Mucosa of rectum (tissue), 2 donors: ENCODE data around the gene ZNF827.

Experiments
- H3K27ac ChIP-seq, 2 donors: one replicate each; pipeline ENCODE4 v1.7.0; 2013; ENCODE audit warnings: inconsistent platforms in 2 of 2, low read depth in 2 of 2, low read length in 2 of 2
- H3K27me3 ChIP-seq, 2 donors: one replicate each; pipeline ENCODE4 v1.7.0; 2013; ENCODE audit warnings: low read length in 2 of 2; ENCODE audit not compliant: control insufficient read depth in 2 of 2, insufficient read depth in 2 of 2
- H3K36me3 ChIP-seq, 2 donors: one replicate each; pipeline ENCODE4 v1.7.0; 2013; ENCODE audit warnings: low read length in 2 of 2; ENCODE audit not compliant: control insufficient read depth in 2 of 2, insufficient read depth in 2 of 2
- H3K4me1 ChIP-seq, 2 donors: one replicate each; pipeline ENCODE4 v1.7.0; 2013; ENCODE audit warnings: low read length in 2 of 2, mild to moderate bottlenecking in 1 of 2; ENCODE audit not compliant: control insufficient read depth in 2 of 2, insufficient read depth in 2 of 2
- H3K4me3 ChIP-seq, 2 donors: one replicate each; pipeline ENCODE4 v1.7.0; 2013; ENCODE audit warnings: low read length in 2 of 2
- H3K9ac ChIP-seq, 2 donors: one replicate each; pipeline ENCODE4 v1.7.0; 2013; ENCODE audit warnings: low read length in 2 of 2, low read depth in 1 of 2, mild to moderate bottlenecking in 1 of 2
- H3K9me3 ChIP-seq, 2 donors: one replicate each; pipeline ENCODE4 v1.7.0; 2013; ENCODE audit warnings: low read length in 2 of 2; ENCODE audit not compliant: control insufficient read depth in 2 of 2
- donor health status: healthy.
- donor health status: Normal muscosa, but diverticular disease.

Gene ZNF827

DNA sequence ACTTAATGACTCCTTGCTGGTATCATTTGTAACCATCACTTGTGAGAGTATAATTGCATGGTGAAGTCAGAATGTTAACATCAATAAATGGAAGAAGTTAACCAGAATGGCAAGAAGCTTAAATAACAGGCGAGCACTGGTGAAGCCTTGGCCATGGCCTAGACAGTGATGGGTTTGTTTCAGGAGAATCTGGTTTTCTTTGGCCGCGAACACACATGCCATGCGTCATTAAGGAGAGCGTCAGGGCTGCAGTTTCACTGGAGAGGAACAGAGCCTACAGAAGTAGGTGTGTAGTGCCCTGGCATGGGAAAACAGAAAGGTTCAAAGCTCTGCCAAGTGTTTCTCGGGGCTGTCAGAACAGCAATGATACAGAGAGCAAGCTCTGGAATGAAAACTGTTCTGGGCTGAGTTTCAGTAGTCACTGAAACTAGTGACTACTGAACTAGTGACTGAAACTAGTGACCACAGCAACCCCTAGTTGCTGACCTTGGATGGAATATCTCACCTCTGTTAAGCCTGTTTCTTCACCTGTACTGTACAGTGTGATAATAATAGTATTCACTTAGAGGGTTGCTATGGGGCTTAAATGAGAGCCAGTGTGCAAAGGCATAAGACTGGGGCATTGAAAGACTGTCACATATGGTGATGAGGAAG lies 164.9 kb downstream of the ZNF827 start:
- no peaks in the 10 kb centered on the region for H3K27me3 ChIP-seq
- H3K4me3 ChIP-seq, result no peak overlapping the region
- H3K27ac ChIP-seq, result no peak overlapping the region
- H3K36me3 ChIP-seq, result peaks cover 16 to 32% of the 10 kb centered on the region in 2 donors
- no peaks in the 10 kb centered on the region for H3K9me3 ChIP-seq
- no peak overlapping the region for H3K9ac ChIP-seq
- no peaks in the 10 kb centered on the region for H3K4me1 ChIP-seq

DNA sequence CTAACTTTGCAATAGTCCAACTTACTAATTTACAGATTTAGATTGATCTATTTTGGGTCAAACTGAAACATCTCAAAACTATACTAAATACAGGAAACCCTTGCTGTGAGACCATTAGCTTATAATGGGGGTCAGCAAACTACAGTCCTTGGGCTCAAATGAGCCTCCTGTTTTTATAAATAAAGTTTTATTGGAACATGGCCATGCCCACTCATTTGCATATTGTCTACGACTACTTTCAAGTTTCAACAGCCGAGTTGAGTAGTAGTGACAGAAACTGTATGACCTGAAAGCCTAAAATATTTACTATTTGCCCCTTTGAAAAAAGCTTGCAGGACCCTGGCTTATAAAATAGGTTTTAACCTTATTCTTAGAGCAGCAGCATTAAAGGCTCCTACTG lies 166.3 kb downstream of the ZNF827 start:
- peaks cover 16 to 28% of the 10 kb centered on the region in 2 donors for H3K36me3 ChIP-seq
- no peaks in the 10 kb centered on the region for H3K9me3 ChIP-seq
- H3K4me3 ChIP-seq, result no peak overlapping the region
- no peak overlapping the region for H3K27ac ChIP-seq
- H3K27me3 ChIP-seq, result no peaks in the 10 kb centered on the region
- H3K9ac ChIP-seq, result no peak overlapping the region
- H3K4me1 ChIP-seq, result no peaks in the 10 kb centered on the region

DNA sequence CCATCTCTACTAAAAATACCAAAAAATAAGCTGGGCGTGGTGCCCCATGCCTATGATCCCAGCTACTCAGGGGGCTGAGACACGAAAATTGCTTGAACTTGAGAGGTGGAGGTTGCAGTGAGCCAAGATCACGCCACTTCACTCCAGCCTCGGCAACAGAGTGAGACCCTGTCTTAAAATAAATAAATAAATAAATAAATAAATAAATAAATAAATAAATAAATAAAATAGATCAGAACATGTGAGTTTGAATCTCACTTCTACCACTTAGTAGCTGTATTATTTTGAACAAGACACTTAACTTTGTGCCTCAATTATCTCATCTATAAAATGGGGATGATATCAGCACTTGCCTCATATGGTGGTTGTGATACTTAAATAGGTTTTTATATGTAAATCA lies 168.5 kb downstream of the ZNF827 start:
- Histone ChIP-seq H3K9me3 (no peaks in the 10 kb centered on the region), H3K36me3 (peaks cover 18 to 34% of the 10 kb centered on the region in 2 donors), H3K27ac (no peak overlapping the region), H3K4me3 (no peak overlapping the region), H3K4me1 (no peaks in the 10 kb centered on the region), H3K27me3 (no peaks in the 10 kb centered on the region), H3K9ac (no peak overlapping the region)

DNA sequence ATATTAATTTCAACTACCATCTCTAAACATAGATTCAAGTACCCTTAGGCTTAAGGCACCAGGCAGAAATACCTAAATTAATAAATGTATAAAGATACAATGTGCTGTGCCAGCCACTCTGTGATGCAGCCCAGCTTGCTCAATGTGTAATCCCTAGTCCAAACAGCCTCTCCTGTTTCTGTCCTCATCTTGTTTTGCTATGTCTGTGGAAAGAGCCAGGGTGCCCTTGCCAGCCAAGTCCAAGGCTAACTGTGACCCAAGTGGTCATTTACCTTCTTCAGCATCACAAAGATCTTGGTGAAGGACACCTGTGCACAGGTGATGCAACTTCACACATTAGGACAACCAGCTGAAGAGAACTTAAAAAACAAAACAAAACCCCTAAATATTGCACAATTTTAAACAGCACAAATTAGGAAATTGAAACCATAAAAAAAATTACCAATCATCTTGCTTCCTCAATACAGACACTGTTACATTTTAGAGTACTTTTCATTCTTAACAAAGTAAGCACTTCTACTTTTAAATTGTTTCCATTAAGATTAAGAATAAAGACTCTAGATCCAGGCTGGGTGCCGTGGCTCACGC lies 169.1 kb downstream of the ZNF827 start:
- H3K27me3 ChIP-seq, result no peaks in the 10 kb centered on the region
- H3K4me1 ChIP-seq, result no peaks in the 10 kb centered on the region
- H3K36me3 ChIP-seq, result peaks cover 24 to 34% of the 10 kb centered on the region in 2 donors
- no peak overlapping the region for H3K9ac ChIP-seq
- H3K9me3 ChIP-seq, result no peaks in the 10 kb centered on the region
- no peak overlapping the region for H3K4me3 ChIP-seq
- H3K27ac ChIP-seq, result no peak overlapping the region

DNA sequence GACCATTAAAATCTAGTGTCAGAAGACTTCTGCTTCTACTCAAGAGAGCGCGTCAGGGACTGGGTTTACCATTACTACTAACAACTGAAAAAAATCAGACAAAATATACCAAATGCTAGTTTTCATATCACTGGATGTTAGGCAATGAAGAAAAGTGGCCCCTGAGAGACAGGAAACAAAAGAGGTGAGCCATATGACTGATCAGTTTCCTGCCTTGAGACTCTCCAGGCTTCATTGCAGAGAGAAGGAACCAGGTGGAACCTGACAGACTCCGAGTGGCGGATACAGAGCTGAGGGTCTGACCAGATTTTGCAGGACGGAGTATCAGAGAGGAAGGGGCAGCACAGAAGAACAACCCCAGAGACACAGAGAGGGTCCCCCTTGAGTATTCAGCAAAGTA lies 172.3 kb downstream of the ZNF827 start:
- H3K27me3 ChIP-seq, result no peaks in the 10 kb centered on the region
- no peak overlapping the region for H3K4me3 ChIP-seq
- H3K9ac ChIP-seq, result no peak overlapping the region
- no peak overlapping the region for H3K27ac ChIP-seq
- no peaks in the 10 kb centered on the region for H3K4me1 ChIP-seq
- no peaks in the 10 kb centered on the region for H3K9me3 ChIP-seq
- H3K36me3 ChIP-seq, result peaks cover 26 to 41% of the 10 kb centered on the region in 2 donors

DNA sequence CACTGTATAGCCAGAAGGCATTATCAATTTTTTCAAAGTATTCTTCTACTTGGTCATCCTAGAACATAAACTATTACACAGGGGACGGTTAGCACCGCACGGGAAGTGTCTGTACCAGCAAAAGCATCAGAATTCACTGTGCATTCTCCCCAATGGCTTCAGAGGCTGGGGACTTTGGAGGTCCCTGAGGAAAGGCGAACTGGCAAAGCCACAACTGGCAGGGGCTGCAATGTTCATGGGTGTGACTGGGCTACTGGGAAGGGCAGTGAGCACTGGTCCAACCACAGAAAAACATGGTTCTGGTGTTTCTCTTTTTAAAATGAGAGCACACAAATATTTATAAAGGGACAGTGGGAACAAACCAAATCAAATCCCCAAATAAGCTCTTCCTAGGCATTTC lies 175.2 kb downstream of the ZNF827 start:
- Histone ChIP-seq H3K27ac (no peak overlapping the region), H3K9ac (no peak overlapping the region), H3K4me1 (no peaks in the 10 kb centered on the region), H3K27me3 (no peaks in the 10 kb centered on the region), H3K4me3 (no peak overlapping the region), H3K36me3 (peaks cover 36 to 56% of the 10 kb centered on the region in 2 donors), H3K9me3 (no peaks in the 10 kb centered on the region)

DNA sequence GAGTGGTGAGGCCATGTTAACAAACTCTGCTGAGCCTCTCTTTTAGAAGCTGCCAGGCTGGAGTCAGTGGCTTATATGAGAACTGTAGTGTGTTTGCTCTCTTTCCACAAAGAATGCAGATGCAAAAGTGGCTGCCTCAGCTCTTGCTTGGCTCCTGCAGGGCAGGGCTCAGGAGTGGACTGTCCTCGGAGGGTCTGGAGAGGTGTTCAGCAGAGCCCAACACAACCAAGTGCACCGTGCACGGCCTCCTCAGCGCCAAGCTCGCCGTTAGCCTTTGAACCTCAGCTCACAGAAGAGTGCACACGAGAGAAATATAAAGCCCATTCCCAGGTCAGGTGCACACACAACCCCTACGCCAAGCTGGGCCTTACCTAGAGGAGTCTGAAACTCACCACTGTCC lies 175.9 kb downstream of the ZNF827 start:
- Histone ChIP-seq H3K27me3 (no peaks in the 10 kb centered on the region), H3K4me3 (no peak overlapping the region), H3K9me3 (no peaks in the 10 kb centered on the region), H3K27ac (no peak overlapping the region), H3K36me3 (peaks cover 36 to 56% of the 10 kb centered on the region in 2 donors), H3K4me1 (no peaks in the 10 kb centered on the region), H3K9ac (no peak overlapping the region)

DNA sequence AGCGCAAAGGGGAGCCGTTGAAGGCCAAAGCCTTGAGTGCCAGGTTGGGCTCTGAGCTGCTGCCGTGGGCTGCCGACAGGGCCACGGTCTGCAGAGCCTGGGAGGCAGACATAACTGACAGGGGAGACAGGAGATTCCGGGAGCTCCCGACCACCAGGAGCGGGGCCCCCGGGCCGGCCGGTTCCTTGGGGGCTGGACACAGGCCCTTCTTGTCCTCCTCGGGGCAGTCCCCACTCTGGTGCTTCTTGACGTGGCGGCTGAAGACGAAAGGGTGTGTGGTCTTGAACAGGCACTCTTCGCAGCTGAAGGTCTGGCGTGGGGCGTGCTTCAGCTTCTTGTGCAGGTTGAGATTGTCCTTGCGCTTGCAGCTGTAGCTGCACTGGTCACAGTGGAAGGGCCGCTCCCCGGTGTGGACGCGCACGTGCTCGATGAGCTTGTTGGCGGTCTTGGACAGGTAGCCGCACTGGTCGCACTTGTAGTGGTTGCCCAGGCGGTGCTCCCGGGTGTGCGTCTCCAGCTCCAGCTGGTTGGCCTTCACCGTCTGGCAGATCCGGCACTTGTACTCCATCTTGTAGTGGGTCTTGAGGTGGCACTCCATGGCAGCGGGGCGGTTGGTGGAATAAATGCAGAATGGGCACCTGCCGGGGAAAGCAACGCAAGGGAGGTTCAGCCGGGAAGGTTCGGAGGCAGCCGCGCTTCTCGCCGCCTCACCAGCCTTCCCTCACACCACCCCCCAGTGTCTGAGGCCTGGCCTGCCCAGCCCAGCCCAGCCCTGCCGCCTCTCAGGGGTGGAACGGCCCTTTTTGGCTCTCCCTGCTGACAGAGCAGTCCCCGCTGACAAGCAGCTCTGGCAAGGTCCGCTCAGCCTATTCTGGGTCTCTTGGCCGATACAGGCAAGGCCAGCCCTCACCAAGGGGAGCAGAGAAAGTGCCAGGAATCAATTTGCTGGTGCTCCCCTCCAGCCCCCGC lies 177.4 kb downstream of the ZNF827 start:
- H3K27me3 ChIP-seq, result no peaks in the 10 kb centered on the region
- no peaks in the 10 kb centered on the region for H3K9me3 ChIP-seq
- no peak overlapping the region for H3K4me3 ChIP-seq
- H3K36me3 ChIP-seq, result peaks cover 36 to 52% of the 10 kb centered on the region in 2 donors
- H3K4me1 ChIP-seq, result no peaks in the 10 kb centered on the region
- H3K9ac ChIP-seq, result no peak overlapping the region
- no peak overlapping the region for H3K27ac ChIP-seq

DNA sequence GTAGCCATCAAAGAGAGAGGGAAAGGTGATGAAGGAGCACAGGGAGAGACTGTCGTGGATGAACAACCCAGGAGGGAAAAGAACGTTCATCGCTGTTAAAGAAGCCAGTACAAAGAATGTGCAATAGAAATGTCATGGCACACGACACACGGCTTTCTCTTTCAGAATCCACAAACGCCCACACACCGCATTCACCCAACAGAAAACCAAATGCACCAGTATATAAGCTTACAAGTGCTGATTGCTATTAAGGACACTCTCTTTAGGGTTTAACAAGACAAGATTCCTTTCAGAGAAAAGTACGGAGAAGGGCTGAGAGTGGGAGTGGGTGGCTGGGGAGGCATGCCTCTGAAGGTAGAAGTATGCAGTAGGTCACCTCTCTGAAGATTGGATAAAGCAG lies 178.4 kb downstream of the ZNF827 start:
- Histone ChIP-seq H3K36me3 (peaks cover 29 to 44% of the 10 kb centered on the region in 2 donors), H3K9me3 (no peaks in the 10 kb centered on the region), H3K27ac (no peak overlapping the region), H3K4me3 (no peak overlapping the region), H3K27me3 (no peaks in the 10 kb centered on the region), H3K4me1 (no peaks in the 10 kb centered on the region), H3K9ac (no peak overlapping the region)

DNA sequence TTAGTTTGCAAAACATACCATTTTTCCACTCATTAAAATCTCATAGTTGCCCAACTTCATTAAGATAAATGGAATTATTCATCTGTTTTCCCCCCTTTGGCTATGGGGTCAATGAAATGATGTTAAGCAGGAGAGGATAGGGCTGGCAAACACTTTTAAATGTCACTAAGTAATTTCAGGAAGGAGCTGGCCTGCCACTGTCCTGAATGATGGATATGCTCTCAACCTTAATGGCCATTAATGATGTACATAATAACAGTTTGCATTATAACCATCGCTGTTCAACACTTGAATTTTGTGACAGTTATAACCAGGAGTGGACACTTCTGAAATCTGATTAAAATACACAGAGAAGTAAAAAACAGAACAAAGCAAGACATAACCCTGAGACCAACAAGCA lies 181.4 kb downstream of the ZNF827 start:
- no peak overlapping the region for H3K27ac ChIP-seq
- no peak overlapping the region for H3K4me3 ChIP-seq
- no peaks in the 10 kb centered on the region for H3K9me3 ChIP-seq
- no peaks in the 10 kb centered on the region for H3K27me3 ChIP-seq
- H3K4me1 ChIP-seq, result no peaks in the 10 kb centered on the region
- peaks cover 14 to 22% of the 10 kb centered on the region in 2 donors for H3K36me3 ChIP-seq
- no peak overlapping the region for H3K9ac ChIP-seq
